ENCODE data around the gene CRISPLD2.
A peak's percentile ranks its signal among the peaks of the same experiment; 100 is the strongest.

CRISPLD2 gene

GRCh38 chr16:84803146-84803545 is 16.6 kb upstream of the CRISPLD2 start:
- no peak for DNase-seq

DNA sequence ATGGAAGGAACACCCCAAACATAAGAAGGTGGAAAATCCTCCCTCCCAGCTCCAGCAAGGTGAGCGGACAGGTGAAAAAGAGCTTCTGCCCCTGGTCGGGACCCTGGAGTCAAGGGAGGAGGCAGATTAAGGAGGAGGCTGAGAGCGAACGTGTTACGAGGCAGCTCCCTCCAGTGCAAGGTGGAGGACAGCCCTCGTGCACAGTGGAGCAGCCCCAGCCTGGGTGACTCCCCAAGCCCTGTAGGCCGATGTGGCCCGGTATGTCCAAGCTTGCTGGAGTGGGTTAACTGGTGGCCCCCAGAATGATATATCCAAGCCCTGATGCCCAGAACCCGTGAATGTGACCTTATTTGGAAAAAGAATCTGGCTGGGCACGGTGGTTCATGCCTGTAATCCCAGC is 15.5 kb upstream of the CRISPLD2 start:
- DNase-seq: no peak

- peak; percentile 33 for DNase-seq
These were observed 13.4 kb upstream of the CRISPLD2 start for GRCh38 chr16:84806256-84806889.

- DNase-seq: no peak
These were observed 12.9 kb upstream of the CRISPLD2 start for GRCh38 chr16:84806890-84807258.

DNA sequence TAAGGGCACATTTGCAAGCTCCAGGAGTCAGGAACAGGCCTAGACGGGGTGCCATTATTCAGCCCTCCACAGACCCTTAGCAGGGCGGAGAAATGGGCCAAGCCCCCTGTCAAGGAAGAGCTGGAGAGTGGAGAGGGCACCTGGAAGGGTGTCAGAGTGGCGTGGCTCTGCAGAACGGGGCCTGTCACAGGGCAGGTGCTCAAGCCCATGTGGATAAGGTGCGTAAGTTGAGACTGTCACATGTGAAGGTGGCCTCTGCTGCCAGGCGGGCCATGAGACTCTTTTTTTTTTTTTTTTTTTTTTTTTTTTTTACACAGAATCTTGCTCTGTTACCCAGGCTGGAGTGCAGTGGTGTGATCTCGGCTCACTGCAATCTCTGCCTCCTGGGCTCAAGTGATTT is 12.0 kb upstream of the CRISPLD2 start:
- no peak for DNase-seq

- no peak for DNase-seq
These were observed 11.0 kb upstream of the CRISPLD2 start for GRCh38 chr16:84808826-84809225.

DNA sequence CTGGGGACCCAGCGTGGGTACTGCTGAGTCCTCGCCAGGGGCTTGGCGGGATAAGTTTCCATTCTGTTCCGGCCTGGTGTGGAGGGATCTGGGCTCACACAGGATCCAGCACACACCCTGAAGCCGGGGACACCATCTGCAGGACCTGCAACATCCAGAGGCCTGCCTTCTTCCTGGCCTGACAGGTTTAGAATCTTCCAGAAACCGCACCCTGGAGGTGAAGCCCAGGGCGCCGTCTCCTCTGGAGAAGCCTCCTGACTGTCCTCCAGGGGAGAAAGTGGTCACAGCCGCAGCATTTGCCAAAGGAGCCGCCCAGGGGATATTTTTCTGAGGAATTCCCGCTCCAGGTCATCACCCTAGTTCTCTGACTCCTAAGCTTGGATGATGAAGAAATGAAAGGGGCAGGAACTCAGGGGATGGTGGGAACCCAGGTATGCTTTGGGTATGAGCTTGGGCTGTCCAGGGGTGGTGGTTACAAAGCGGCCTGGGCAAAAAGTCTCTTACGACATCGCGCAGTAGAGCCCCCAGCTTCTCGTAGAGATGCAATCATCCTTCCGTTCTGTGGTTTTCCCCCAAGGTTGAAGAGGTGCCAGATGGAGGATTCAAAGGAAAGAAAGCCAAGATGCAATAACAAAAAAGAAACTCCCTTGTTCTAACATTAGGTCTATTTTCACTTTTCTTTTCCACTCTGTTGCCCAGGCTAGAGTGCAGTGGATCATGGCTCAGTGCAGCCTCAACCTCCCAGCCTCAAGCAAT is 9.1 kb upstream of the CRISPLD2 start:
- DNase-seq: peak; percentile 84

DNA sequence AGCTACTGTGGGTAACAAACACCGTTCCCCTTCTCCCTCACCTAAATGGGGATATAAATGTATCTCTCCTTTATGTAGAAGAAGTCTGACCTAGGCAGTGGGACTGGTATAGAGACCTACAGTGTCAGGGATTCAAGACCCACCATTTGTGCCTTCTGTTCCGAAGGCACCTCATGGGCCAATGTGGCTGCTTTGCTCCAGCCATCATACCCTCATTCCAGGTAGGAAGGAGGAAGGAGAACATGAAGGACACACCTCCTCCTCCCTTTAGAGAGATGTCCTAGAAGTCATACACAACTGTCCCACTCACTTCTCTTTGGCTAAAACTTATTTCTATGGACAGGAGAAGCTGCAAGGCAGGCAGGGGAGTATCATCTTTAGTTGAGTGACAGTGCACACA is 8.3 kb upstream of the CRISPLD2 start:
- DNase-seq: no peak

DNA sequence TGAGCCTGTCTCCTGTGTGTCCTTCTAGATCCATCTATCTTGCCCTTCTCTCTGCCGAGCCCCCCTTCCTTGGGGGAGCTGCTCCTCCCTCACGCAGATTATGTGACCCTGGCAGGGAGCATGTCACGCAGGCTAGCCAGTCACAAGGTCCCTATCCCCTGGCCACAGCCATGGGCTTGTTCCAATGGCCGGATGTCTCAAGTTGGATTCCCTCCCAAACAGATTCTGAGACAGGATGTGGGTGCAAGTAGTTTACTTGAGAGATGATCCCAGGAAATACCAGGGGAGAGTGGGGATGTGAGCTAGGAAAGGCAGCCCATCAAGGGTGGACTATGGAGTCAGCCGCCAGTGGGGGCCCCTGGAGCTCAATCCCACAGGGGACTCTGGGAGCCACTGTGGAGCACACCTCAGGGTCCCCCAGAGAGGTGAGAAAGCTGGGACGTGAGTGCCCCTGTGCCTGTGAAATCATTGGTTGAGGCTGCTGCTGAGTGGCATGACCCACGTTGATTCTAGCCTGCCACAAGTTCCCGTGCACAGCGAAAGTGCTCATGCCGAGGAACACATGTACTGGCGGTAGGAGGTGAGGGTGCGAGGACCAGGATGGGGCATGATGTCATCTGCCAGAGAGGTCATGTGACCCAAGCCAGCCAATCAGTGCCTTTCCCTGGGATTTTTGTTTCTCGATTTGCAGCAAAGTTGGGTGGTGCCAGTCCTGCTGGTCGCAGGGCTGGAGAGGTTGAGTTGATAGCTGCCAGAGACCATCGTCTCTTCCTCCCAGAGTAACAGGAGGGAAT is 6.4 kb upstream of the CRISPLD2 start:
- no peak for DNase-seq

DNA sequence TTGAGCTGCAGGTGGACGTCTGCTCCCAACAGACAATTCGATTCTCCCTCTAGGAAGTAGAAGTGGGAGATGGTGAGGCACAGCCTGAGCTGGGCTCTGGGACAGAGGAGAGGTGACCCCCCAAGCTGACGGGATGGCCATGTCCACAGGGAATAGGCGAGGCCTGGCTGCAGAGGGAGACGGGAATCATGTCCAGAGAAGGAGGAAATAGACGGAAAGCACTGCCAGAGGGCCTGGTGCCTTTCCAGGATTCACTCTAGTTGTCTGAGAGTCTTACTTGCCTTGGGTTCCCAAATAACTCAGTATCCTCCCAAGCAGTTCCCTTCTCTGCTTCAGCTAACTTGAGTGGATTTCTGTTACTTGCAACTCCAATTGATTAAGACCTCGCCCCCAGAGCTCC is 4.3 kb upstream of the CRISPLD2 start:
- DNase-seq: no peak

- DNase-seq: no peak
These were observed 3.8 kb upstream of the CRISPLD2 start for GRCh38 chr16:84816023-84816422.

DNA sequence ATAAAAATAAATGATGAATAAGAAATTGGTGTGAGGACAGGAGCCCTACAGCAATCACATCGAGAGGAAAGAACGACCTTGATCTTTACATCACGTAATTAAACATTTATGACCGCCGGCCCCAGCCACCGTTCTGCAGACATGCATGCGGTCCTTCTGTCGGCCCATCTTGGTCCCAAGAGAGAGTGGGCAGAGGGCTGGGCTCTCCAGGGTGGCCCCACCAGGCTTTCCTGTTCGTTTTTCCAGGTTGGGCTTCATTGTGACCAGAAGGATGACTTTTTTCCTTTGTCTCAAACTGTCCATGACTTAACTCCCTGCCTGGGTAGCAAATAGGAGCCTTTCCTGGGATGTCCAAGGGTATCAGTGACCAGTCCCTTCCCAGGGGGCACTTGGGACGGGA is 3.3 kb upstream of the CRISPLD2 start:
- no peak for DNase-seq

GRCh38 chr16:84817206-84817605 is 2.6 kb upstream of the CRISPLD2 start:
- DNase-seq: no peak

GRCh38 chr16:84817613-84818012 is 2.2 kb upstream of the CRISPLD2 start:
- DNase-seq: no peak

GRCh38 chr16:84818133-84818532 is 1.7 kb upstream of the CRISPLD2 start:
- DNase-seq: no peak

DNA sequence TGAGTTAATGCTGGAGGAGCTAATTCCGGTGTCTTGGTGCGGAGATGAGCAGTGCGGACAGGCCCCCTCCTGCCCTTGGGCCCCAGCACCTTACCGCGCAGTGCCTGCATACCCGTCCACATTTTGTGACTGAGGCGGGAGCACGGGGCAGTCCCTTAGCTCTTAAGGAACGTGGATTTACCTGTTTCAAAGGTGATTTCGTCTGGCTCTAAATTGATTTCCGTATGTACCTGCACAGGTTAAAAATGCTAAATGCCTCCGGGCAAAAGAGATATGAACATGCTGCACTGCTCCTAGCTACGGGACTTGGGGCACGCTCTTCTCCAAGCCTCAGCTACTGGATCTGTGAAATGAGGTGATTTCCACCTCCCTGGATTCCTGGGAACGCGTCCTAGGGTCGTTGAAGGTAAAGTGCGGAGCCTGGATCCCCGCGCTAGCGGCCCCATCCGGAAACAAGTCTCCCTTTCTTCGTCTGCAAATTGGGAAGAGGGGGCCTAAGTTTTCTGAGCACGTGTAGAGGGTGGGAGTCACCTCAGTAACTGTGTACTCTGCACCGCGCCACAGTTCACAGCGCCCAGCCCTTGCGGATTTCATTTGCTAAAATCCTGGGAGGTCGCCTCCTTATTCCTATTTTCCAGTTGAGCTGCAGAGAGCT is 669 bp upstream of the CRISPLD2 start:
- no peak for DNase-seq

DNA sequence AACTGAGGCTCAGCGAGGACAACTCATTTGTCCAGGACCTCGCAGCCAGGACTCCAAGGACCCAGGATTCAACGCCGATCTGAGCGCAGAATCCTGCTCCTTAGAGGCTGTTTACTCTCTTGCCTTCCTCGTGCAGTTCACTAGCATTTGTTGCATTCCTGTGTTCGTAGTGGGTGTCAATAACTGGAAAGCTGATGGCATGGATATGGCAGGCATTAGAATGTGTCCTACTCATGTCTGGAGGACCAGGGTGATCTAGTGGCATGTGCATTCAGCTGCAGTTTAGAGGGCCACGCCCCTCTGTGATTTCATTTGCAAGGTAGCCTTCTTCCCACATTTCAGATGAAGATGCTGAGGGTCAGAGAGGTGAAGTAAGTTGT is 510 bp downstream of the CRISPLD2 start:
- no peak for DNase-seq

DNA sequence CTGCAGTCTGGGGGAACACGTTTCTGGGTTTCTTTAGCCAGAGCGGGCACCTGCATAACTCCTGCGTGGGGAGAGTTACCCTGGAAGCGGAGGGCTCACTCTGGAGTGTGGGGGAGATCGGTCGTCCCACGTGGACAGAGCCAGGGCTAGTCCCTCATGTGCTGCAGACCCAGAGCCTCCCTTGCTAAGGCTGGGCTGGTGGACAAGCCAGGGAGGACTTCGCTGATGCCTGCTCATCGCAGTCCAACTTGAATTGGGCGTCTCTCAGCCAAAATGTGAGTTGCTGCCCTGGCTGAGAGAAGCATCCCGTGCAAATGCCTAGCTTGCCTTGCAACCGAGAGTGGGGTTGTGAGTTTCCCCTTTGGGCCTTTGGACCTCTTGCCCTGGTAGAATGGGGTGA is 986 bp downstream of the CRISPLD2 start:
- no peak for DNase-seq

- DNase-seq: no peak
These were observed 1.4 kb downstream of the CRISPLD2 start for GRCh38 chr16:84821179-84821578.

DNA sequence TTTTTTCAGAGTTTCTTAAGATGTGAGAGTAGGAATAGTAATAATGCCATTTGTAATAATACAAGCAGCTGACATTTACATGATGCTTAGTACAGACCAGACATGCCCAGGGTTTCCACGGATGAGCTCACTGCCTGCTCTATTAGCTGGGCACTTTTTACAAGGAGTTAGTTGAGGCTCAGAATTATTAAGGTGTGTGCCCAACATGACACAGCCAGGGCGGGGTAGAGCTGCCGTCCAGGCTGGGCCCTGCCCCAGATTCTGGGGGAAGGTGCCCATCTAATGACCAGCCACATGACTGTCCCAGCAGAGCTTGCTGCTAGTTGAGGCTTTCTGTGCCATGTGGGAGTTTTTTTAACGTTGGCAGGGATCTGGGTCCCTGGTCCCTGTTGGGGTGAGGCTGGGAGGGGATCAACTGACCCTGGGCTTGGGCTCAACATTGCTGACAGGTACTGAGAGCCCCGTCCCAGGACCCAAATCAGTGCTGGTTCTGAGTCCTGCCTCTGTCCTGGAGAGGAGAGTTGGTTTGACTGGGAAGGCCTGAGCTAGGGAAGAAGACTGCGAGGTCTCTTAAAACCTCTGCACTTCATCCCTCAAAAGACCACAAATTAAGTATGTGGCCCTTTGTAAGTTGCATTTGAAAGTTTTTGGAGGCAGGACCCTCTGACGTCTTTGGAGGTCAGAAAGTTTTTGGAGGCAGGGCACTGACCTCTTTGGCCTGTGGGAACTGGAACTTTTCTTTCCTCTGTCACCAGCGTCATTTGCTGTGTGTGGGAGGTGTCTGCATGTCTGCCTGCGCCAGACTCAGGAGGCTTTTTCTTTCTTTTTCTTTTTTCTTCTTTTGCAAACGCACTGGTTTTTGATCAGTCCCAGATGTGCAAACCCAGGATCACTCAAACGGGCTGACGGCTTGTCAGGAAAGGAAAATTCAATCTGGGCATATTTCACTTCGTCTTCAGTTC is 2.2 kb downstream of the CRISPLD2 start:
- DNase-seq: no peak

DNA sequence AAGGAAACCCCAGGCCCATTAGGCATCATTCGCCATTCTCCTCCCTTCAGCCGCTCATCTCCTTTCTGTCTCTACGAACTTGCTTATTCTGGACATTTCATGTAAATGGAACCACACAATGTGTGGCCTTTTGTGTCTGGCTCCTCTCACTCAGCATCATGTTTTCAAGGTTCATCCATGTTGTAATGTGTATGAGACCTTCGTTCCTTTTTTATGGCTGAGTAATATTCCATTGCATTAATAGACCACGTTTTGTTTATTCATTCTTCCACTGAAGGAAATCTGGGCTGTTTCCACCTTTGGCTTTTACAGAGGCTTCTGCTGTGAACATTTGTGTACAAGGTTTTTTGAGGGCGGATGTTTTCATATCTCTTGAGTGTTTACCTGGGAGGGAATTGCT is 3.2 kb downstream of the CRISPLD2 start:
- no peak for DNase-seq

DNA sequence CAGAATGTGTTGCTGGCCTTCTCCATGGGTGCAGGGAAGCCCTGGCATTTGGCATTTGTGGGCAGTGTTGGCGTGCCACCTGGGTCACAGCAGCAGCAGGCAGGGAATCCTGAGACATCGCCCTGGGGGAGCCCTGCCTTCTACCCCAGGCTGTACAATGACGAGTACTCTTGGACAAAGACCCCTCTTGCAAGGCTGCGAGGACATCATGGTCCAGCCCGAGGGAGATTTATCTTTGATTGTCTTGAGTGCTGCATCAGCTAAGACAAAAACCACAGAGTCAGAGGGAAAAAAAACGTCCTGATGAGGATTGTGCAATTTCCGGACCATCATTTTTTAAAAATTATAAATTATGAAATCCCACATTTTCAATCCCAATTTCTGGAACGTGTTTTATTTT is 3.7 kb downstream of the CRISPLD2 start:
- no peak for DNase-seq
